NCI-H1436 (cell line): ENCODE measurements around the gene RFC2.
"Not testable (repeated sequence)": the region's sequence is repeated elsewhere in the genome, so short reads cannot be mapped to it uniquely, and the experiment has no call there.

Experiments
- DNase-seq: peaks from one replicate; lab custom pipeline; 2025; lab: John Stamatoyannopoulos, UW

Gene RFC2

DNA sequence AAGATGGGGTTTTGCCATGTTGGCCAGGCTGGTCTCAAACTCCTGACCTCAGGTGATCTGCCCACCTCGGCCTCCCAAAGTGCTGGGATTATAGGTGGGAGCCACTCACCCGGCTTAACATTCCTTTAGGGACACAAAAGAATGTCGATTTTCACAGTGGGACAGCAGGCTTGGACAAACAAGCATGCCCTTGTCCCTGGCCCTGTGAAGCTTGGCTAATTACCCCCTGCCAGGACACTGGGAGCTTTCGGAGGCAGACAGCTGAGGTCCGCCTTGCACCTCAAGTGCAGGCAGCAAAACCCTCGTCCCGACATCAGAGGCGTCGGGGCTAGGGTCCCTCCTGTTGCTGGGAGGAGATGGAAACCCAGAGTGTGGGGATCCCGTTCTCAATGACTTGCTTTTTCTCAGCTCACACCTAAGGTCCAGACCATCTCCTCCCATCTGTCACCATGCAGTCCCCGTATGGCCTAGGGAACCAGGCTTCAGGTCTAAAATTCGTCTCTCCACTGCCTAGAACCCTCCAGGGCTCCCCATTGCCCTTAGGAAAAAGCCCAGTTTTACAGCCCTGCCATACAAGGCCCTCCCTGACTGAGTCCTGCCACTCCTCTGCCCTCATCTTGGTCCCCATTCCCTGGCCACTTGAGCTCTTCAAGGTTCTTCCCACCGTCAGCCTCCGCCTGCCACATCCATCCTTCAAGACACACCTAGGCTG, 28.7 kb upstream of the RFC2 start:
- no peak for DNase-seq

GRCh38 chr7:74280985-74281384, 26.8 kb upstream of the RFC2 start:
- DNase-seq = no peak

DNA sequence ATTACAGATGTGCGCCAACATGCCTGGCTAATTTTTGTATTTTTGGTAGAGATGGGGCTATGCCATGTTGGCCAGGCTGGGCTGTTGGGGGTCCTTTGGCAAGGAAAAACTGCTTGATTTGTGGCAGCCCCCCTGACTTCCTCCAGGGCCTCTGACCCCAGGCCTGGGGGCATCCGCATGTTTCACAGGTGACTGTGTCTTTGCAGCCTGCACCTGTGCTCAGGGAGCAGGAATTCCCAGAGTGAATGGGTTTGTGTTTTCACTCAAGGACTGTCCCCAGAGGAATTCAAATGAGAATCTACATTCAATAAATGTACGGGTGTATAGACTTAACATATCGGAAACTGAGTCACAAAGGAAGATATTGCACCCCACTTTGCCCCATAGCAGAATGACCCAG, 23.4 kb upstream of the RFC2 start:
- DNase-seq = no peak

GRCh38 chr7:74275401-74275881, 21.2 kb upstream of the RFC2 start:
- no peak for DNase-seq

- no peak for DNase-seq
Measured at GRCh38 chr7:74272305-74273038, 18.3 kb upstream of the RFC2 start.

GRCh38 chr7:74271742-74272141, 17.5 kb upstream of the RFC2 start:
- no peak for DNase-seq

DNA sequence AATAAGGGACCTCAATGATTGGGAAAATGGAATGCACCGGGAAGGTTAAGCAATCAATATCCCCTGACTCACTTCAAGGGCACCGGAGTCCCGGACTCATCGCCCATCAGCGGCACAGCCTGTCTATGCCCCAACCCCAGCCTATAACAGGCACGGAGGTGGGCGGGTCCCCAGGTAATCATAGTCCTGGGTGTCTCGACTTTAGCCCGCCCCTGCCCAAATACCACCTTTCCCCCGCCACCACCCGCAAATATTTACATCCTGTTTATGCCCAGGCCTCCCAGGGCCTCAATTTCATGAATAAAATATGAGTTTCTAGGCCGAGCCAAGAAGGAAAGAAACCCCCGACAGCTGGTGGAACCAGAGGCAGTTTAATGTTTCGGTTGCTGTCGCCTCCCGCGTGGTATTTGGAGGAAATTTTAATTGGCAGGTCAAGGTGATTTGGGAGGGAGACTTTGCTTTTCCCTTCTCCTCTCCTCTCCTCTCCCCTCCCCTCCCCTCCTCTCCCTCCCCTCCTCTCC, 15.6 kb upstream of the RFC2 start:
- peak; percentile 57 for DNase-seq

DNA sequence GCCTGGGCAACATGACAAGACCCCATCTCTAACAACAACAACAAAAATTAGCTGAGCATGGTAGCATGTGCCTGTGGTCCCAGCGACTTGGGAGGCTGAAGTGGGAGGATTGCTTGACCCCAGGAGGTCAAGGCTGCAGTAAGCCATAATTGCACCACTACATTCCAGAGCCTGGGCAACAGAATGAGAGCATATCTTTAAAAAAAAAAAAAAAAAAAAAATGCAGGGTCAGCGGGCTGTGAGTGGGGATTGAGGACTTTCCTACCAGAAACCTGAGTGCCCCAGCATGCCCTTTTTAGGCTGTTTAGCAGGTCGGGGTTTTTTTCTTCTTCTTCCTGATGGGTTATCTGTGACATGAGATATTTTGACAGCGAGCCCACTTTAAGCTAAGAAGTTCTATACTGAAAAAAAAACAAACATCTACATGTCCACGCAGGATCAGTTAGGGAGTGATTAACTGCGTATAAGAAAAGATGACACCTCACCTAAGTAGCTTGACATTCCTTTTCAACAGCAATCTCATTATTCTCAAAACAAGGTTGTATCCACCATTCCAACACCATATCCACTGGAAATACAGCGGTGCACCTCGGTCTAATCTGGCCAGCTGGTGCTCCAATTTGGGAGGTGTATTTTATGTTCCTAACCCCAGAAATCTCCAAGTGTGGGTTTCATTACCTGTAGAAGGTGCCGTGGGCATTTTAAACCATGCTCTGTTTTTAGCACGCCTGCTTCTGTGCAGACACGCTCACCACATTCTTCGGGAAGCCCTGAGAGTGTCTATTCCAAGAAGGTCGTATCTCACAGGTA, 13.8 kb upstream of the RFC2 start:
- no peak for DNase-seq

DNA sequence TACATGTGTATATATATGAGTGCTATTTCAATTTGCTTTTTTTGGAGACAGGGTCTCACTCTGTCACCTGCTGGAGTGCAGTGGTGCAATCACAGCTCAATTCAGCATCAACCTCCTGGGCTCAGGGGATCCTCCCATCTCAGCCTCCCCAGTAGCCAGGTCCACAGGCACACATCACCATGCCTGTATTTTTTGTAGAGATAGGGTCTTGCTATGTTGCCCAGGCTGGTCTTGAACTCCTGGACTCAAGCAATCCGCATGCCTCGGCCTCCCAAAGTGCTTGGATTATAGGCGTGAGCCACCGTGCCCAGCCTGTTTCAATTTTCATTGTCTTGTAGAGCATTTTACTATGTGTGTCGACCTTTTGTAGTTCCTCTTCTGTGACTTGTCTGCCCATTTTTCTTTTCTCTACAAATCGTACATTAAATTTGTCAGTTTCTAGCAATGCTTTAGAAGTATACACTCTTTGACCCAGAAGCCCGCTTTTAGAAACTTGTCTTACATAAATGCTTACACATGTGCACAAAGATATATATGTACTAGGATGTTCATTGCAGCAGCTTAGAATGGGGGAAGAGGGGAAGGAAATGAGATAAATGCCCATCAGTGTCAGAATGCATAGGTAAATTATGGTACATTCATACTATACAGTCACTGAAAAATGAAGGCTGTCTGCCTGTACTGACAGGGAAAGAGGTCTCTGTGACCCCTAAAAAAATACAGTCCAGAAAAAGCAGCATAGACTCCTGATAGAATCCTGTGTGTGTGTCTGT, 12.2 kb upstream of the RFC2 start:
- DNase-seq = no peak

GRCh38 chr7:74263399-74264120, 9.4 kb upstream of the RFC2 start:
- no peak for DNase-seq

- DNase-seq = peak; percentile 38
Measured at GRCh38 chr7:74262639-74263398, 8.6 kb upstream of the RFC2 start.

DNA sequence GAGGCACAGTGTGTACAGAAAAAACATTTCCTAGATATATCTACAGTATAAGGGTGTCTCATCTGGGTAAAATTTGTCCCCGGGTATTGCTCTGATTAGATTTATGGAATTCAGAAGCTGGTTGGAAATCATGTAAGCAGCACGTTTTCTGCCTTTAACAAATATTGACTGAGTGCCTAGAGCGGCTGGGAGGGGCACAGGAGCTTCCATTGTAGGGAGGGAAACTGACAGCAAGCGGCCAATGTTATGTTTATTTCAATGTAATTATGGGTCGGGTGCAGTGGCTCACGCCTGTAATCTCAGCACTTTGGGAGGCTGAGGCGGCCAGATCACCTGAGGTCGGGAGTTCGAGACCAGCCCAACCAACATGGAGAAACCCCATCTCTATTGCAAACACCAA, 4.4 kb upstream of the RFC2 start:
- DNase-seq = no peak

DNA sequence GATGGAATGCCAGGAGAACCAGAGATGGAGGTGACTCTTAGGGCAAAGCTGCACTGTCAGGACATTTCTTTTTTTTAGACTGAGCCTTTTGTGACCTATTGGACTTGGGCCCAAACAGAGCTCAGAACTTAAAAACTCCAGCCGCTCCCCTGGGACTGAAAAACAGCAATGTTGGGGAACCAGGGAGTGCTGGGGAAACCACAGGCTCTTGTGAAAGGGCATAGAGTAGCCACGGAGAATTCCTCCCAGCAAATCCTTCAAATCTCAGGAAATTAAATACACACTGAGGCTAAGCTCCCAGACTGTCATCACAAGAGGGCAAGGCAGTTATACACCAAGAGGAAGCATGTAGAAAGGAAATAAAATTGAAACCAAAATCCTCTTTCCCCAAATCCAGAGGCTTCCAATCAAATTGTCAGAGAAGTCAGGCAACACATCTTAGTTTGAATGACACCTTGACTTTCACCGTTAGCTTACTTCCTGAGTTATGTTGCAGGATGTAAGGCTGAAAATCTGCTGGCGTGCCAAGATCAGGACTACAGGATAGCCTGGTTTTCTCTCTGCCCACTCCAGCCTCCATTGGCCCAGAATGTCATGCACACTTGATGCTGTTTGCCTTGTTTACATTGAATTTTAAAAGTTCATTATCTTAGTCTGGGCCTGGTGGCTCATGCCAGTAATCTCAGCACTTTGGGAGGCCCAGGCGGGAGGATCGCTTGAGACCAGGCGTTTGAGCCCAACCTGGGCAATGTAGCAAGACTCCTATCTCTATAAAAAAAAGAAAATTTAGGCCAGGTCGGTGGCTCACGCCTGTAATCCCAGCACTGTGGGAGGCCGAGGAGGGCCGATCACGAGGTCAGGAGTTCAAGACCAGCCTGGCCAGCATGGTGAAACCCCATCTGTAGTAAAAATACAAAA, 2.6 kb upstream of the RFC2 start:
- no peak for DNase-seq

- not testable (repeated sequence) for DNase-seq
Measured at GRCh38 chr7:74255461-74255860, 1.3 kb upstream of the RFC2 start.

DNA sequence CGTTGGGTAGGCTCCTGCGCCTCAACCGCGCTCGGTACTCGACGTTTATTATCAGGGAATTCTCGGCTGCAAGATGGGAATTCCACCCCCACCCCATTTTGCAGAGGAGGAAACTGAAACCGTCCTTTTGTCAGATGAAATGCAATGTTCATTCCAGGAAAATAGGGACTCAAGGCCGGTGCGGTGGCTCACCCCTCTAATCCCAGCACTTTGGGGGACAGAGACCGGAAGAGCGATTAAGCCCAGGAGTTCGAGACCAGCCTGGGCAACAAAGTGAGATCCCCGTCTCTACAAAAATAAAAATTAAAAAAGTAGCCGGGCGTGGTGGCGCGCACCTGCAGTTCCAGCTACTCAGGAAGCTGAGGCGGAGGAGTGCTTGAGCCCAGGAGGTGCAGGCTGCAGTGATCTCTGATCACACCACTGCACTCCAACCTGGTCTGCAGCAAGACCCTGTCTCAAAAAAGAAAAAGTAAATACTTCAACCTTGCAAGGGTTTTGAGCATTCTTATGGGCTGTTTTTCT, 720 bp upstream of the RFC2 start:
- DNase-seq = no peak

GRCh38 chr7:74253835-74254128, 417 bp downstream of the RFC2 start:
- no peak for DNase-seq

DNA sequence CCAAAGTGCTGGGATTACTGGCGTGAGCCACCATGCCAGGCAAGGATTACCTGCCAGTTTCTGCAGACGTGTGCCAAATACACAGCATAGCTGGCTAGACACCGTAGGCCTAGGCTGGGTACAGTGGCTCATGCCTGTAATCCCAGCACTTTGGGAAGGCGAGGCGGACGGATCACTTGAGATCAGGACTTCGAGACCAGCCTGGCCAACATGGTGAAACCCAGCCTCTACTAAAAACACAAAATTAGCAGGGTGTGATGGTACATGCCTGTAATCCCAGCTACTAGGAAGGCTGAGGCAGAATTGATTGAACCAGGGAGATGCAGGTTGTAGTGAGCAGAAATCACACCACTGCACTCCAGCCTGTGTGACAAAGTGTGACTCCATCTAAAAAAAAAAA, 868 bp downstream of the RFC2 start:
- no peak for DNase-seq

DNA sequence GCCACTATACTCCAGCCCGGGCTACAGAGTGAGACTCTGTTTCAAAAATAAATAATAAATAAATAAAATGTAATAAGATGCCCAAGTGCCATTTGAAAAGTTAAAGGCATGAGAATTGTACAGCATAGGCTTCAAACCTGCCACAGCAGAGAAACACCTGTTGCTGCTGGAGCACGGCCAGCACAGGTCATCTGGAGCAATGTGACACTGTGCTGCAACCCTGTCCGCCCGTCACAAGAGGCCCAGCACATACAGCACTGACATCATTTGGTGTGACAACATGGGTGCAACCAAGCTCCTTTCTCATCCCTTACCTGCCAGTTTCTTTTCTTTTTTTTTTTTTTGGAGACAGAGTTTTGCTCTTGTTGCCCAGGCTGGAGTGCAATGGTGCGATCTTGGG, 1.3 kb downstream of the RFC2 start:
- no peak for DNase-seq

DNA sequence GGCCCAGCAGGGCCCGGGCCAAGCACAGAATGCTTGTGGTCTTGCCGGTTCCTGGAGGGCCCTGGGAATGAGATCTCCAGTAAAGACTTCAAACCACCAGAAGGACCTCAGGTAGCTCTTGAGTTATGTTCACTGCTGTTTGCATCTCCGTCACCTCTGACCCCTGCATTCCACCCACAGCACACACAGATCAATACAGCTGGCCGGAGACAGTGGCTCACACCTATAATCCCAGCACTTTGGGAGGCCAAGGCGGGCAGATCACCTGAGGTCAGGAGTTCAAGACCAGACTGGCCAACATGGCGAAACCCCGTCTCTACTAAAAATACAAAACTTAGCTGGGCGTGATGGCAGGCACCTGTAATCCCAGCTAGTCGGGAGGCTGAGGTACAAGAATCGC, 5.1 kb downstream of the RFC2 start:
- DNase-seq = not testable (repeated sequence)
